ENCODE data around the gene HIC2.

Gene HIC2

GRCh38 chr22:21446827-21447690, 29.9 kb downstream of the HIC2 start:
- no peak for DNase-seq
- H3K4me3 ChIP-seq (ENCODE audit: low read depth, low read length) = no peak overlapping the region
- peaks cover 55% of the 10 kb centered on the region for H3K36me3 ChIP-seq
- no peak for TF ChIP-seq CTCF (IDR thresholded peaks at IDR 0.05; ENCODE audit: low read depth, low read length)
- no peak overlapping the region for H3K27ac ChIP-seq
- no peaks in the 10 kb centered on the region for H3K27me3 ChIP-seq (ENCODE audit: insufficient read depth, low read depth, severe bottlenecking)
- no peaks in the 10 kb centered on the region for H3K9me3 ChIP-seq (ENCODE audit: severe bottlenecking)

- peak; percentile 34 for DNase-seq
- peaks cover 55% of the 10 kb centered on the region for H3K36me3 ChIP-seq
- no peaks in the 10 kb centered on the region for H3K9me3 ChIP-seq (ENCODE audit: severe bottlenecking)
- no peak overlapping the region for H3K4me3 ChIP-seq (ENCODE audit: low read depth, low read length)
- no peaks in the 10 kb centered on the region for H3K27me3 ChIP-seq (ENCODE audit: insufficient read depth, low read depth, severe bottlenecking)
- TF ChIP-seq CTCF (IDR thresholded peaks at IDR 0.05; ENCODE audit: low read depth, low read length) = peak; percentile 70
- H3K27ac ChIP-seq = no peak overlapping the region
Measured at GRCh38 chr22:21447694-21448402, 30.7 kb downstream of the HIC2 start.

- no peaks in the 10 kb centered on the region for H3K9me3 ChIP-seq (ENCODE audit: severe bottlenecking)
- no peak overlapping the region for H3K27ac ChIP-seq
- no peak for TF ChIP-seq CTCF (IDR thresholded peaks at IDR 0.05; ENCODE audit: low read depth, low read length)
- peaks cover 45% of the 10 kb centered on the region for H3K36me3 ChIP-seq
- DNase-seq = no peak
- no peaks in the 10 kb centered on the region for H3K27me3 ChIP-seq (ENCODE audit: insufficient read depth, low read depth, severe bottlenecking)
- no peak overlapping the region for H3K4me3 ChIP-seq (ENCODE audit: low read depth, low read length)
Measured at GRCh38 chr22:21448627-21449416, 31.7 kb downstream of the HIC2 start.

- Histone ChIP-seq H3K36me3 (peaks cover 41% of the 10 kb centered on the region), H3K9me3 (ENCODE audit: severe bottlenecking) (no peaks in the 10 kb centered on the region), H3K27ac (no peak overlapping the region), H3K4me3 (ENCODE audit: low read depth, low read length) (no peak overlapping the region), H3K27me3 (ENCODE audit: insufficient read depth, low read depth, severe bottlenecking) (no peaks in the 10 kb centered on the region)
- no peak for TF ChIP-seq CTCF (IDR thresholded peaks at IDR 0.05; ENCODE audit: low read depth, low read length)
- no peak for DNase-seq
Measured at GRCh38 chr22:21449531-21450319, 32.6 kb downstream of the HIC2 start.

GRCh38 chr22:21450320-21450831, 33.2 kb downstream of the HIC2 start:
- Histone ChIP-seq H3K9me3 (ENCODE audit: severe bottlenecking) (no peaks in the 10 kb centered on the region), H3K4me3 (ENCODE audit: low read depth, low read length) (no peak overlapping the region), H3K27me3 (ENCODE audit: insufficient read depth, low read depth, severe bottlenecking) (no peaks in the 10 kb centered on the region), H3K36me3 (peaks cover 34% of the 10 kb centered on the region), H3K27ac (no peak overlapping the region)
- no peak for DNase-seq
- peak; percentile 36 for TF ChIP-seq CTCF (IDR thresholded peaks at IDR 0.05; ENCODE audit: low read depth, low read length)
